ENCODE measurements around the gene PANX3. TPM values are rescaled to one million over a fixed set of nuclear protein-coding genes. Genes with fewer than 3 reads are reported as not detected.

PANX3 gene
- total RNA-seq, 1 experiment from 2014 or later, result not detected

GRCh38 chr11:124612567-124613246 is 1.5 kb downstream of the PANX3 start:
- Mint-ChIP-seq H3K9me3 (no peaks in the 10 kb centered on the region), H3K4me3 (no peak overlapping the region), H3K36me3 (ENCODE audit: insufficient read depth in 1 of 3, low read depth in 3 of 3) (no peaks in the 10 kb centered on the region), H3K27ac (peak overlapping the region in 1 of 3 experiments; percentile 44; a peak in 1 of 7 replicates), H3K4me1 (no peaks in the 10 kb centered on the region), H3K27me3 (ENCODE audit: low read depth) (no peaks in the 10 kb centered on the region; the same call in 1 of the 2 replicates)
- Histone ChIP-seq H3K79me2 (ENCODE audit: insufficient read depth, low read length) (no peaks in the 10 kb centered on the region), H3K4ac (ENCODE audit: low read depth, low read length) (no peak overlapping the region), H2BK5ac (ENCODE audit: insufficient read length, low read length) (no peak overlapping the region), H4K5ac (ENCODE audit: insufficient read length, low read depth, low read length) (no peak overlapping the region), H3K4me2 (ENCODE audit: insufficient read depth, insufficient read length, low read length) (no peak overlapping the region), H2BK20ac (ENCODE audit: low read depth, low read length, poor library complexity, severe bottlenecking) (no peak overlapping the region), H2BK15ac (ENCODE audit: low read depth, low read length) (no peak overlapping the region), H4K20me1 (ENCODE audit: control insufficient read depth, insufficient read depth, insufficient read length) (no peaks in the 10 kb centered on the region), H3K9me3 (ENCODE audit: control insufficient read depth, low read depth, low read length) (no peaks in the 10 kb centered on the region), H2BK12ac (ENCODE audit: insufficient read length, low read depth, low read length) (no peak overlapping the region), H3K56ac (ENCODE audit: insufficient read length, low read depth, low read length) (no peak overlapping the region), H2AFZ (ENCODE audit: low read length) (no peak overlapping the region), H3K23ac (ENCODE audit: insufficient read length, low read depth, low read length) (no peak overlapping the region), H4K8ac (replicated peaks; ENCODE audit: insufficient read length, low read depth, low read length) (no peak overlapping the region), H3T11ph (ENCODE audit: low read length) (no peak overlapping the region), H3K4me1 (ENCODE audit: insufficient read depth, low read length) (no peaks in the 10 kb centered on the region), H3K14ac (ENCODE audit: insufficient read depth, low read length) (no peak overlapping the region), H3K18ac (ENCODE audit: insufficient read length, low read depth, low read length) (no peak overlapping the region), H2BK120ac (ENCODE audit: low read depth, low read length, poor library complexity, severe bottlenecking) (no peak overlapping the region), H3K9ac (ENCODE audit: extremely low read depth, insufficient read length, low read length) (no peak overlapping the region), H3K27ac (ENCODE audit: insufficient read length, low read depth, low read length) (no peak overlapping the region), H3K23me2 (ENCODE audit: insufficient read length, low read depth, low read length, poor library complexity, severe bottlenecking) (no peaks in the 10 kb centered on the region), H3K27me3 (ENCODE audit: insufficient read depth, low read length) (no peaks in the 10 kb centered on the region), H3K79me1 (ENCODE audit: insufficient read depth, low read depth, low read length, poor library complexity, severe bottlenecking) (no peaks in the 10 kb centered on the region), H2AK5ac (ENCODE audit: insufficient read length, low read length) (no peak overlapping the region), H4K91ac (ENCODE audit: insufficient read length, low read depth, low read length) (no peak overlapping the region)
- peak; percentile 46 for DNase-seq
- TF ChIP-seq CTCF (conservative IDR thresholded peaks at IDR 0.05), result no peak
- WGBS (ENCODE audit: extremely low coverage, insufficient read length, low lambda C conversion rate), result no CpG with 5 or more reads among the region's 10 CpGs
